A673 (cell line): ENCODE results near the gene KCNQ1.

Source experiments
- EZH2 ChIP-seq: fragments of 200-600 bp; sonication (generic); IDR thresholded peaks from 2 replicates; pipeline ENCODE4 v1.6.1; 2017; ENCODE audit warnings: borderline replicate concordance, low read depth, mild to moderate bottlenecking, mixed read lengths, antibody characterized with exemption, low read length; ENCODE audit not compliant: poor library complexity, severe bottlenecking
- TF ChIP-seq, protein P1 (sequence below): fragments of 300-800, 200-600 bp; sonication (generic); conservative IDR thresholded peaks from 2 replicates; pipeline ENCODE4 v1.5.1; 2017; ENCODE audit warnings: low read depth, mild to moderate bottlenecking, antibody characterized with exemption, low read length, moderate library complexity, mixed read lengths

DNA sequence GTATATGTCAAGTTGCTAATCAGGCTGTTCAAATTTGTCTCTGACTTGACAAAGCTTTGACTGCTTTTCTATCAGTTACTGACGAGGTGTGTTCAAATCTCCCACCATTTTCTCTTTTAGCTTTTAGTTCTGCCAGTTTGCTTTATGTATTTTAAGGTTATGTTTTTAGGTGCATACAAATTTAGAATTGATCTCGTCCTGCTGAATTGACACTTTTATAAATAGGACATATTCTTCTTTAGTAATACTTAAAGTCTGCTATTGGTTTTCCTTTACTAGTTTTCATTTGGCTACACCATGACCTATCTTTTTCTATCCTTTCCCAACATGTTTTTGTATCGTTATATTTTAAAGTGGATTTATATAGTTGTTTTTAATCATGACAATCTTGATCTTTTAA lies 320.7 kb downstream of the KCNQ1 start:
- no peak for TF ChIP-seq EZH2
- TF ChIP-seq, protein P1, sequence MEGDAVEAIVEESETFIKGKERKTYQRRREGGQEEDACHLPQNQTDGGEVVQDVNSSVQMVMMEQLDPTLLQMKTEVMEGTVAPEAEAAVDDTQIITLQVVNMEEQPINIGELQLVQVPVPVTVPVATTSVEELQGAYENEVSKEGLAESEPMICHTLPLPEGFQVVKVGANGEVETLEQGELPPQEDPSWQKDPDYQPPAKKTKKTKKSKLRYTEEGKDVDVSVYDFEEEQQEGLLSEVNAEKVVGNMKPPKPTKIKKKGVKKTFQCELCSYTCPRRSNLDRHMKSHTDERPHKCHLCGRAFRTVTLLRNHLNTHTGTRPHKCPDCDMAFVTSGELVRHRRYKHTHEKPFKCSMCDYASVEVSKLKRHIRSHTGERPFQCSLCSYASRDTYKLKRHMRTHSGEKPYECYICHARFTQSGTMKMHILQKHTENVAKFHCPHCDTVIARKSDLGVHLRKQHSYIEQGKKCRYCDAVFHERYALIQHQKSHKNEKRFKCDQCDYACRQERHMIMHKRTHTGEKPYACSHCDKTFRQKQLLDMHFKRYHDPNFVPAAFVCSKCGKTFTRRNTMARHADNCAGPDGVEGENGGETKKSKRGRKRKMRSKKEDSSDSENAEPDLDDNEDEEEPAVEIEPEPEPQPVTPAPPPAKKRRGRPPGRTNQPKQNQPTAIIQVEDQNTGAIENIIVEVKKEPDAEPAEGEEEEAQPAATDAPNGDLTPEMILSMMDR = no peak
